NCI-H128 (cell line): ENCODE results near the gene HOPX.
"Not testable (repeated sequence)": the region's sequence is repeated elsewhere in the genome, so short reads cannot be mapped to it uniquely, and the experiment has no call there.

Experiments
- DNase-seq: peaks from one replicate; lab custom pipeline; 2025; ENCODE audit not compliant: unreplicated experiment; lab: John Stamatoyannopoulos, UW

The HOPX gene

DNA sequence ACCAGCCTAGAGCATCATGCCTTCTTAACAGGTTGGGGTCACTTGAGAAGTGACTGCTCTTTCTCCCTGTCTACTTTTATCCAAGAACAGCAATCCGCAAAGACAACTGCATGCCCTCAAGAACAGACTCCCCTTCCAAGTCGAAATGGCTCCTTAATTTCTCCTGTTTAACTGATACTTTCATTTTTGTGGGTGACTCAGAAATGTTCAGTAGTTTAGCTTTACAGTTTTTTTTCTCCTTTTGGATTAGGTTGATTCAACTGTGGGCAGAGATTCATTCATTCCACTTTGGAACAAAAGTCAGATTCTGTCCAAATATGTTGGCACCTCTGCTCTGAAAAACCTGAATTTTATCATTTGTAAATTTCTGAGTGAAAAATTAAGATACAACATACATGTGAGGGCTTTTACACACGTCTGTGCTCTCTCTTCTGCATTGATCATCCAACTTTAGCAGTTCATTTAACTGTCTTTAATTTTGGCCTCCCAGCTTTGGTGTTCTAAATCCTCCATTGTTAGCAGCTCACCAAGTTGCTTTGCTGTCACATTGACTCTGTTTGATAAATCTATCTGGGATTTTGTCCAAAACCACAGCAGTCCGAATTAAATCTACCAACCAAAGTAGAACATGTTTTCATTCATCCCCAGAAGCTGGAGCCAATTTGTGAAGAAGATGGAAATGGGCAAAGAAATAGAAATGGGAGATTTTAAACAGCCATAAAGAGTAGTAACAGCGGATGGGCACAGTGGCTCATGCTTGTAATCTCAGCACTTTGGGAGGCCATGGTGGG is 50.0 kb downstream of the HOPX start:
- no peak for DNase-seq

DNA sequence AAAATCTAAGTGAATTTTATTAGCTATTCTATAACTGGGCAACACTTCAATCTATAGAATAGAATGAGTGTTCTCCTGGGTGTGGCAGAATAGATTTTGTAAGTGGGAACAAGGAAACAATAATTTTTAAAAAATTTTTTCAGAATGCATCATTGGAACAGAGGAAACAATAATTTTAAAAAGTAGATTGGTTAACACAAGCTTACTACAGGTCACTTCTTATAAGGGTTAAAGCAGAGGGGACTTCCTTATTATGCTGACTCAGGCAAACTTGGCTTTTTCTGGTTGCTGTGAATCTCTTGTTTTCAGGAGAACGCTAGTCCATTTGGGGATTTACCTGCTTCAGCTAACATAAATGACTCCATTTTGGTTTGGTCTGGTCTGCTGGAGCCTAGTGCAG is 52.5 kb downstream of the HOPX start:
- no peak for DNase-seq

DNA sequence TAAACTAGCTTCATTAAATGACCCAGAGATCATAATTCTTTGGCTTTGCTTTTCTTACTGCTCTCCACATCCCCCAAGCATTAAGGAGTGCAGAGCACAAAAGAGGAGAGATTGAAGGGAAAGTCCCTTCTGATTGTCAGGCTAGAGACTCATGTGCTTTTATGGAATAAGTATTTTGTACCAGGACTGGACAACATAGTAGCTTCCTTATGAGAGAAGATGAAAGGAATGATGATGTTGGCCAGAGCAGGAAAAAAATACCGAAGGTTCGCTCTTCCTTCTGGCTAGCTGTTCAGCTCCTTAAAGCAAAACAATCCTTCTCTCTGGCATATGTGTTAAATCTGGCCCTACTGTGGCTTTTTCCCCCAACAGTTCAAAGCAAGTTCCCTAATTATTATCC is 53.1 kb downstream of the HOPX start:
- DNase-seq, result no peak

DNA sequence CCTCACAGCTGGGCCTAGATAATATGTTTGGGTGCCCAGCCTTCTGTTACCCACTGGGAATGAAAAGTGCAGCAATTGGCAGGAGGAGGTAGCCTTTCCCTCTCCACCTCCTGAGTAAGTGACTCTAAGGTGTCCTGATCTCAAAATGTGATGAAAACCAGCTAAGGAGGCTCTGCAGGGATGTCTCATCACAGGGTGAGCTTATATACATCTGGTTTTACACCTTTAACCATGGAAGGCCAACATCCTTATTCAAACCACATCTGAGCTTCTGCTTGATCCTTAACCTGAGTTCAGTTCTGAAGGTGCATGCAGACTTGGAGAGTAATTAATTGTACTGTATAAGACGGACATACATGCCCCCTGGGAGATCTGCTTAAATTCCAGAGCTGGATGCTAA is 53.7 kb downstream of the HOPX start:
- no peak for DNase-seq

DNA sequence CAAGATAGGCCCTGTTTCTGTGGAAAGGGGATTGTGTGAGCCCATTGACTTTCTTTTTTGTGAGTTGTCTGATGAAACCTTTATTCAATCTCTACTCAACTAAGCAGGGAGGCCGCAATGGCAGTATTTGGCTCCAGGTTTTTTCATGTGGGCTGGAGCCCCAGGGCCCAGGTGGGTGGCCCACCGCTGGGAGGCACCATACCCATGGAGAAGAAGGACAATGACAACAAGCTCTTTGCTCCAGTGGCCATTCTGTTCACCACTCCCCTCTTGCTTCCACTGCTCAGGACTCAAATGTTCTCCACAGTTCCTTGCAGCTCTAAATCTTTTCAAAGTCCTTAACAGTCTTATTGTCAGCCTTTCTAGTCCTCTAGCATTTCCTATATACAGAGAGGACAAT is 54.1 kb downstream of the HOPX start:
- DNase-seq, result no peak

DNA sequence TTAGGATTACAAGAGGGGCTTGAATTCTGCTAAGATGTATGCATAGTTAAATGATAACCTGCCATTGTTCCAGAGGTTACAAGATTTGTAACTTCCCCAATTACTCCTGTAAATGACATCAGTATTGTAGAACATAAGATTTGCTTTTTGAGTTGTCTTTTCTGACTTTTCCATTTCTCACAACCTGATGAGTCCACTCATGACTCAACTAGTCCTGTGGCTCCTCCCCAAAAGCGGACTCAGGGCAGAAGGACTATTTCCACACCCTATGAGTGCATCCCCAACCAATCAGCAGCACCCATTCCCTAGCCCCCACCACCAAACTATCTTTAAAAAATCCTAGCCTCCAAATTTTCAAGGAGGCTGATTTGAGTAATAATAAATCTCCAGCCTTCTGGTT is 54.7 kb downstream of the HOPX start:
- DNase-seq, result no peak

DNA sequence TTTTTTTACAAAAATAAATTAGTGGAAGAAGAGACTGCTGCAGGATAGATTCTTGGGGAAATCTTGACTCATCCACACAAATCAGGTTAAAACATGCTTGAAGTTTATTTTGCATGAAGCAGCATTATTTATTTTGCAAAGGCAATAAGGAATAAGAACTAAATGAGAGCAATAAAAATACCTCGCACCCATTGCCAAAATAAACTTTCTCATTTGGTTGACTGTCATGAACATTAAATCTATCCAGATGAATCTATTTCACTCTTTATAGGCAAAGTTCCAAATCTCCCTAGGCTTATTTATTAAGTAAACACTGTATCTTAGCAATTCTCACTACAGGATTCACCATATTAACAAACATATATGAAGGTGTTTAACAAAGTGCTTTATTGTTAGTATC is 58.9 kb downstream of the HOPX start:
- no peak for DNase-seq

DNA sequence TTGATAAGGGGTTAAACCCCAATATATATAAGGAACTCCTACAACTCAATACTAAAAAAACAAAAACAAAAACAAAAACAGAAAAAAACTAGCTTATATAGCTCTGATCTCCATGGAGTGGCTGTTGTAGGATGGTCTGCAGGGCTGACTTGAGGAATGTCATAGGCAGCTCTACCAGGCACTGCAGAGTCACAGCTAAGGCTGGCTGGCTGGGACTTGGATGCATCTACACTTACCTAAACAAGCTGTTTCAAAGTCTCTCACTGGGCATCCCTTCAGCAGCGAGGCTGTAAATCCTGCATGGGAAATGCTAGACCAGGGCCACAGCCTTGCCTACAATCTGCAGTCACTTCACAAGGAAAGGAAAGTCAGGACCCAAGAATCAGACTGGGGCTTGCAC is 61.3 kb downstream of the HOPX start:
- DNase-seq, result no peak

DNA sequence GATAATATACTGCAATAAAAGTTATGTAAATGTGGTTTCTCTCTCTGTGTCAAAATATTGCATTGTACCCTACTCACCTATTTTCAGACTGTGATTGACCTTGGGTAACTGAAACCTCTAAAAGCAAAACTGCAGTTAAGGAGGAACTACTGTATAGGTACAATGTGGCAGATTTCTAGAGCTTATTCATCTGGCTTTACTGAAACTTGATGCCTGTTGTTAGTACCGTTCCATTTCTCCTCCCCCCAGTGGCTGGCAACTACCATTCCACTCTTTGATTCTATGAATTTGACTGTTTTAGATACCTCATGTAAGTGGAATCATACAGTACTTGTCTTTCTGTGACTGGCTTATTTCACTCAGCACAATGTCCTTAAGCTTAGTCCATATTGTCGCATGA is 61.9 kb downstream of the HOPX start:
- no peak for DNase-seq

DNA sequence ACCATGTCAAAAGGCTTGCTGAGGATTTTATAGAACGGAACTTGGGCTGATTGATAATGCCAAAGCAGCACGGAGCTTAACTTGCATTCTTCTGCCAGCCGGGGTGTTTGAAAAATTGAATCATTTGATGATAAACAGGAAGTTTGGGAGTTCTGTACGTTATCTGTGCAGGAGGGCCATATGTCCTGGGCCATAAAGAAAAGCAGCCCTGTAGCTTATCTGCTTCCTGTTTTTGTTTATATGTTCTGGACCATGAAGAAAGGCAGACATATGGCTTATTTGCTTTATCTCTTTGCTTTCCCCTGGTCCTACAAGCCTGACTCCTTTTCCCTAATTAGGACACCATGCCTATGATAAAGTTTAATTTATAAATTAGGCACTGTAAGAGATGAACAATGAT is 62.4 kb downstream of the HOPX start:
- DNase-seq, result no peak

DNA sequence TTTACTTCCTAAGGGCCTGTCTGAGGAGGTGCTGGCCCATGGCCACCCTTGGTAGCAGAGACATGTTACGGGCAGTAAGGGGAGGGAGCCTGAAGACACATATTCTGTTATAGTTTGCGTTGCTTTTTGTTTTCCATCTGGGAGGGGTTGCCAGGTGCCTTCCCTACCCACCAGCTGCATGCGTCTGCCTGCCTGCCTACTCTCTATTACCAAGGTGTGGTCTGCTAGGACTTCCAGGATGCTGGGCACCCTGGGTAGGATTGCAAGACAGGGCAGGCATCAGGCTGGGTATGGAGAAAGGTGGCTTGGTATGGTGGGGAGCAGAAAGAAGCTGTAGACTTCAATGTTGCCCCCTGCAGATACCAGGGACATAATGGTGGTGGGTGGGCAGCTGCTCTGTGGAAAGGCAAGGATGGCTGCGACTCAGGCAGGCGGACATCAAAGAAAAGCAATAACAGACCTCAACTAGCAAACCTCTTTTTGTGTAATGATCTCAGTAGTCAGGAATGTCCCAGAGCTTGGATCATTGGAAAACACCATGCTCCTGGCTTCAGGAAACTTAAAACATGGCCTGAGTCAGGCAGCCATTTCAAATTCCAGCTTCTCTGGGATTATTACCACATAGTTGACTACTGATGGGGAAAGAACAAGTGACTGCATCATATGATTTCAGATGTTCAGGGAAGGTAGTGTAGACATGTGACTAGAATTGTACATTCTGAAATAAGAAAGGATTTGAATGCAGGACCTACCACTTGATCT is 67.8 kb downstream of the HOPX start:
- DNase-seq, result no peak

DNA sequence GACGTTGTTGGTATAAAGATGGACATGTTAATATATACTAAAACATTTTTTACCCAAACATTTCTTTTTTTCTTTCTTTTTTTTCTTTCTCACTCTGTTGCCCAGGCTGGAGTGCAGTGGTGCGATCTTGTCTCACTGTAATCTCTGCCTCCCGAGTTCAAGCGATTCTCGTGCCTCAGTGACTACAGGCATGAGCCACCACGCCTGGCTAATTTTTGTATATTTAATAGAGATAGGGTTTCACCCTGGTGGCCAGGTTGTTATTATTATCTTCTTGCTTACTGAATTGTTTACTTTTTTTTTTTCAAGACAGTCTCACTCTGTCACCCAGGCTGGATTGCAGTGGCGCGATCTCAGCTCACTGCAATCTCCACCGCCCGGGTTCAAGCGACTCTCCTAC is 68.8 kb downstream of the HOPX start:
- DNase-seq, result no peak

DNA sequence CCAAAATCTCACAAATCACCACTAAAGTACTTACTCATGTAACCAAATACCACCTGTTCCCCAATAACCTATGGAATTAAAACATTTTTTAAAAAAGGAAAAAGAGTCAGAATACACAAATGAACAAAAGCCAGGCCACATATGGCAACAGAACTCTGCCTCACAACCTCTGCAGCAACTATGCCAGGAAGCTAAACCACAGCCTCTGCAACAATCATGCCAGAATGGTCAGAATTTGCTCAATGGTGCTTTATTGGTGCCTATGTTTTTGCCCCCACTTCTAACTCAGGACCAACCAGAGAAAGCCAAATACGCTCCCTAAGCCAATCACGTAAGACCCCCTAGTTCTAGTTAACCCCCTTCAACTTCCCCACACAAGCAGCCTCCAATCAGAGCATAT is 69.6 kb downstream of the HOPX start:
- DNase-seq, result no peak

DNA sequence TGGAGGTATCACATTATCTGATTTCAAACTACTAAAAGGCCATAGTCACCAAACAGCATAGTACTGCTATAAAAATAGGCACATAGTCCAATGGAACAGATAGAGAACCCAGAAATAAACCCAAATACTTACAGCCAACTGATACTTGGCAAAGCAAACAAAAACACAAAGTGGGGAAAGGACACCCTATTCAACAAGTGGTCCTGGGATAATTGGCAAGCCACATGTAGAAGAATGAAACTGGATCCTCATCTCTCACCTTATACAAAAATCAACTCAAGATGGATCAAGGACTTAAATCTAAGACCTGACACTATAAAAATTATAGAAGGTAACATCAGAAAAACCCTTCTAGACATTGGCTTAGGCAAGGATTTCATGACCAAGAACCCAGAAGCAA is 70.9 kb downstream of the HOPX start:
- DNase-seq, result not testable (repeated sequence)

DNA sequence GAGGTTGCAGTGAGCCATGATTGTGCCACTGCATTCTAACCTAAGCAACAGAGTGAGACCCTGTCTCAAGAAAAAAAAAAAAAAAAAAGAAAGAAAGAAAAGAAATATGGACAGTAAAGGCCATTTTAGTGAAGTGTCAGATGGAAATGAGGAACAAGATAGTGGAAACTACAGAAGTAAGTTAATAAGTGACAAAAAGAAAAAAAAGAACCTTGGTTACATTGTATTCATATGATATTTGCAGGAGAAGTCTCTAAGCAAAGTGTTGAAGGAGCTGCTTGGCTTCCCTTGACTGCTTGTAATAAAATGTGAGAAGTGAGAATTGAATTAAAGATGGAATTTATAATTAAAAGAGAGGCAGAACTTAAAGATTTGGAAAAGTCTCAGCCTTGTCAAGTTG is 73.2 kb downstream of the HOPX start:
- no peak for DNase-seq

DNA sequence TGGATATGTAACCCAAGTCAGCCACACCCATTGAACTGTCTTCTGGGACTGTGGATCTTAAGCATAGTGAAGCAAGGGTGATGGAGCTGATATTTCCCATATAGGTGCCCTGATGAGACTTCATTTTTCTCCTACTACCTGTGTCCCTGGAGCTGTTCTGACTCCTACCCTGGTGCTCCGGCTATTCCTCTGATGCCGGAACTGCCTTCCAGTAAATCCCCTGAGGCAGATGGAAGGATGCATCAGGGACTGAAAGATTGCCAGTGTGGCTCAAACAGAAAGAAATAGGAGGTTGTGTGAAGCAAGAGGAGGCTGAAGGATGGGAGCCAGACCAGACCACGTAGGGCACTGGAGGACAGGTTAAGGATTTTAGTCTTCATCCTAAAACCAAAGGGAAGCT is 74.7 kb downstream of the HOPX start:
- DNase-seq, result no peak

DNA sequence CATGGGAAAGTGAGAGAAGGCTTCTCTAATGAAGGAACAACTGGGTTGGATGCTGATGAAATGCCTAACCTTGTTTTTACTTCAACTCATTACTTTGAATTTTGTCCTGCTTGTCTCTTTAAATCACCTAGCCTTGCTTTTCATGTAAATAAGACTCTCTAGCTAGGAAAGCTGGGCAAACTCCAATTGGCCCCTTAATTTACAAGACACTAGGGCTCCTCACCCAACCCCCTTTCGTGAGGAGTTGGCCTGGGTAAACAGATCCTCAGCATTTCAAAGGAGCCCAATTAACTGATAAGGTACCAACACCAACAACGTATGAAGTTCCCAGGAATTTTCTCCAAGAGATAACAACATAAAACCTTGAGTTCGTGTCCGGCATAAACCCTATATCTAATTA is 75.6 kb downstream of the HOPX start:
- not testable (repeated sequence) for DNase-seq

DNA sequence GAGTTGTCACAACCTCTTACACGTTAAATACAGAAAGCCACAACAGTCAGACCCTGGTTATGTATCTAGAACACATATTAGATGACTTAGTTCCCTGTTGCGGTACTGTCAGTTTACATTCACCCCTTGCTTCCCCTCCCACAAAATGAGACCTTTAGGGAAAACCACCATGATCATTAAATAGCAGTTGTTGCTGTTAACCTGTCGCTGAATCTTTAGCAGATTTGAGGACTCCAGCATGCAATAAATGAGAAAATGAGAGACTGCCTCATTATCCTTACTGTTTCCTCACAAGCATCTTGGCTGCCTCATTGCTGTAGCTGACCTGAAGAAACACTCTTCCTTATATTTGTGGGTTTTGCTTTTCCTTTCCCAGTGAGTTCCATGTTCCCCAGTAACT is 77.8 kb downstream of the HOPX start:
- DNase-seq, result no peak
